Stimulated activated memory B cell treated with anti-CD40 and anti-IgM and Interleukin-4, amounts not matched to agents 10 μg/mL and 1 μg/mL and 100 μg/mL, for 72 hours (primary cell): ENCODE data around the gene TPD52L2.

ENCODE experiments used
- ATAC-seq: fragments of 150-1000 bp; cut with Tn5 transposase; 2 replicates; pipeline ENCODE4 v1.10.0; 2021
- H3K27ac Mint-ChIP-seq: one replicate; pipeline ENCODE4 v1.8.0; 2022; ENCODE audit warnings: mild to moderate bottlenecking, mixed read lengths
- H3K27me3 Mint-ChIP-seq: one replicate; pipeline ENCODE4 v1.8.0; 2022; ENCODE audit warnings: mixed read lengths
- H3K36me3 Mint-ChIP-seq: one replicate; pipeline ENCODE4 v1.8.0; 2022; ENCODE audit warnings: mixed read lengths
- H3K4me1 Mint-ChIP-seq: one replicate; pipeline ENCODE4 v1.8.0; 2022; ENCODE audit warnings: mixed read lengths
- H3K4me3 Mint-ChIP-seq: one replicate; pipeline ENCODE4 v1.8.0; 2022; ENCODE audit warnings: mild to moderate bottlenecking, moderate library complexity, mixed read lengths
- H3K9me3 Mint-ChIP-seq: one replicate; pipeline ENCODE4 v1.8.0; 2022; ENCODE audit warnings: mixed read lengths

Gene TPD52L2

DNA sequence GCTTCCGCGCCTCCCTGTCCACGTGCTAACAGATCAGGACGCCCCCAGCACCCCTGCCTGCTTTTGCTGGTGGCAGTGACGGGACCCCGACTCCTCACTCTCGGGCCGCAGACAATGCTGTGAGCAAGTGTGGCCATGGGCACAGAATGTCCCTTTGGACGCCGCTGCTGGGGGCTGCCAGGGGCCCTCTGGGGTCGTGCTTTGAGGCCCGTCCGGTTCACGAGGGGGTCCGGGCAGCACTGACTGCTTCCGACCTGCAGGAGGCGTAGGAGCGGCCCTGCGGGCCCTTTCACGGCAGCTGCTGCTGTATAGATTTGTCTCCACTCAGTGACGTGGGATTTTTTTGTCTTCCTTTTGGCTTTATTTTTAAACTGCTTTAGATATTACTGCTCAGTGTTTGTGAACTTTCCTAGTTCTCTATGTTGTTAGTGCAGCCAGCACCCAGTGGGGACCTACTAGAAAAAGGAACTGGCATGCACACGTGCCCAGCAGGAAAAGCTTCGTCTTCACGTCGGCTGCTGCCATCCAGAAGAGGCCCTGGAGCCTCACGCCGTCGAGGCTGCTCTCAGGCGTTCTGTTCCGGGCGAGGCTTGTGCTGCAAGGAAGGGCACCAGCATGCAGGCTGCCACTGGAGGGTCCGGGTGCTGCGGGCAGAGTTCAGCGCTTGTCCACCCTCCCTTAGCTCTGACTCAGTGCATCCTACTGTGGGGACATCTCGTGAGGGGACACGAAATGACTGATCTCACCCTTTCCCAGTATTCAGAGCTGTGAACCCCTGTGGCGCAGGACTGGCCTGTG is 69.4 kb downstream of the TPD52L2 start:
- Mint-ChIP-seq H3K4me1 (peaks cover 6% of the 10 kb centered on the region), H3K36me3 (peaks cover 52% of the 10 kb centered on the region), H3K27ac (no peak overlapping the region), H3K9me3 (no peaks in the 10 kb centered on the region), H3K4me3 (no peak overlapping the region), H3K27me3 (no peaks in the 10 kb centered on the region)
- no peak for ATAC-seq

DNA sequence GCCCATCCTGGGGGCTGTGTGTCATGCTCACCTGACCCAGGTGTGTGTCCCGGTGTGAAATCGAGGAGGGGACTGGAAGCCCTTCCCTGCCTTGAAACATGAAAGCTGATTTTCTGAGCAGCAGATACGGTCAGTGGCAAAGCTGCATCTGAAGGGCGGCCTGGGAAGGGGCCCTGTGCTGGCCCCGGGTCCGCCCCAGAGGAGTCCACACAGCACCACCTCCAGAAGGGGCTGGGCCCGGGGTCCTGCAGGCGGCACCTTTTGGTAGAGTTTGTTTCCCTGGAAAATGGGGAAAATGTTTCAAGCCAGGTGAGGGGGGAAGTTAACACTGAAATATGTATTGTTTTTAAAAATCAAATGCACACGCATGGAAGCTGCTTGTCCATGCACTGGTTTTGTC is 70.4 kb downstream of the TPD52L2 start:
- Mint-ChIP-seq H3K4me3 (no peak overlapping the region), H3K4me1 (peaks cover 6% of the 10 kb centered on the region), H3K9me3 (no peaks in the 10 kb centered on the region), H3K27ac (no peak overlapping the region), H3K27me3 (no peaks in the 10 kb centered on the region), H3K36me3 (peaks cover 51% of the 10 kb centered on the region)
- ATAC-seq = no peak

- Mint-ChIP-seq H3K4me3 (no peak overlapping the region), H3K9me3 (peaks cover 3% of the 10 kb centered on the region), H3K36me3 (peaks cover 49% of the 10 kb centered on the region), H3K27me3 (no peaks in the 10 kb centered on the region), H3K4me1 (peaks cover 24% of the 10 kb centered on the region), H3K27ac (peak overlapping the region; percentile 19)
- ATAC-seq = no peak
These were observed 72.5 kb downstream of the TPD52L2 start for GRCh38 chr20:63937596-63937995.

GRCh38 chr20:63939061-63939935 is 74.2 kb downstream of the TPD52L2 start:
- no peak overlapping the region for H3K4me3 Mint-ChIP-seq
- peaks cover 3% of the 10 kb centered on the region for H3K9me3 Mint-ChIP-seq
- no peak overlapping the region for H3K27ac Mint-ChIP-seq
- ATAC-seq = peak; percentile 14
- peaks cover 22% of the 10 kb centered on the region for H3K4me1 Mint-ChIP-seq
- H3K27me3 Mint-ChIP-seq = no peaks in the 10 kb centered on the region
- H3K36me3 Mint-ChIP-seq = peaks cover 50% of the 10 kb centered on the region

DNA sequence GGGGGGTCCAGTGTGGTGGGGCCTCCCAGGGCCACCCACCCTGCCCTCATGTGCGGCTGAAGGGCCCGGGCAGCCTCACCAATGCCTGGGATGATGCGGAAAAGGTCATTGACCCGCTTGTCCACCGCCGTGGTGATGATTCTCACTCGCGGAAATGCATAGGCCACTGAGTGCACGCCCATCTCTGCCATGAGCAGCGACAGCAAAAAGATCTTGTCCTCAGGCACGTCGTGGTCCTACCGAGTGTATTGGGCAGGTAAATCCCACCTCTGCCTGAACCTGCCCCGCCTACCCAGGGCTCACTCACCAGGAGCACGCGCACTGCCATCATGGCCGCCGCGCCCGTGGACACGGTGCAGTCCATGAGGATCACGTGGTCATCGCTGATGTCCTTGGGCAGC is 75.0 kb downstream of the TPD52L2 start:
- peaks cover 45% of the 10 kb centered on the region for H3K36me3 Mint-ChIP-seq
- peaks cover 3% of the 10 kb centered on the region for H3K9me3 Mint-ChIP-seq
- no peak overlapping the region for H3K27ac Mint-ChIP-seq
- no peak overlapping the region for H3K4me3 Mint-ChIP-seq
- H3K4me1 Mint-ChIP-seq = peaks cover 18% of the 10 kb centered on the region
- no peaks in the 10 kb centered on the region for H3K27me3 Mint-ChIP-seq
- no peak for ATAC-seq

DNA sequence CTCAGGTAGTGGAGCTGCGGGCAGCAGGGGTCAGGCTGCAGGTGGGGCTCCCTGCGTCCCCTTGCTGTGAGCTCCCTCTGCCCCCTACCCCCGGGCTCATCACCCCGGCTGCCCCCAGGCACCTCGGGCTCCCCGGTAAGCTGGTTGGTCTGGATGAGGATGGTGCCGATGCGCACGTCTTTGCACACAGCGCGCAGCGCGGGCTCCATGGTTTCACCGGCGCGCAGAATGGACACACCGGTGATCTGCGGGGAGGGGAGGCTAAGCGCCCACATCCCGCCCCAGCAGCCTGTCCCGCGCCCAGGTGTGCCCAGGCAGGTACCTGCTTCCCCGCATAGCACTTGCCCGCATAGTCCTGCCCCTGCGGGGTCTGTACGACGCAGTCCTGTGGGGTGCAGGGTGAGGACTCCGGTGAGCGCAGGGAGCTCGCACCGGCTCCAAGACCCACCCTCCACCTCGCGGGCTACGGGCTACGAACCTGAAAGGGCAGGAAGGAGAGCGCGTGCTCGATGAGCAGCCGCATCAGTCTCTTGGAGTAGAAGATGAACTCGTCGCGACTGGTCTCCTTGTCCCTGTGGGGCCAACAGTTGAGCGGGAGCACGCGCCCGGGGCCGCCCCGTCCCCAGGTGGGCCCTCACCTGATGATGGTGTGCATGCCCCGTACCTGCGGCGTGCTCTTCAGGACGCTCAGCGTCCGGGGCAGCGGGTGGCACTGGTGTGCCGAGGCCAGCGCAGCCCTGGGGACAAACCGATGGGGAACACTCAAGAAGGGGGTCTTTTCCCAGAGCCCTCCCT is 75.6 kb downstream of the TPD52L2 start:
- H3K36me3 Mint-ChIP-seq = peaks cover 46% of the 10 kb centered on the region
- ATAC-seq = peak; percentile 22
- peaks cover 18% of the 10 kb centered on the region for H3K4me1 Mint-ChIP-seq
- H3K27me3 Mint-ChIP-seq = no peaks in the 10 kb centered on the region
- peaks cover 3% of the 10 kb centered on the region for H3K9me3 Mint-ChIP-seq
- H3K27ac Mint-ChIP-seq = peak overlapping the region; percentile 63
- H3K4me3 Mint-ChIP-seq = no peak overlapping the region
